MV-4-11 (cell line): ENCODE results near the gene HYDIN.

ENCODE experiments used
- DNase-seq: peaks from one replicate; lab custom pipeline; 2025; lab: John Stamatoyannopoulos, UW

HYDIN gene

DNA sequence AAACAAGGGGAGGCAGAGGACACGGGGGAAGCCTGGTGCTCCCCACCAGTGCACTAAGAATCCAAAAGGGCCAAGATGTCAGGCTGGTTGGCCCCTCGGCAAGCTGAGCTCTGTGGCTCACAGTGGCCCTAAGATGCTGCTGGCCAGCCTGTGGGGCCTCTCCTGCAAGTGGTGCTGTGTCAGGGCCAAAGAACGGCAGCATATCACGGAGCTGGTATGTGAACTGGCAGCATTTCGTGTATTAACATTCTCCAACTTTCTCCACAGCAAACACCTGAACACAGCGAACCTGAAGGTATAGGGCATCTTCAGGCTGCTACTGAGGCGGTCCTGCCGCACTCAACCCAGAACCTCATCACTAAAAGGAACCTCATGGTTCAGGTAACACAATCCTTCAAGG is 464.3 kb downstream of the HYDIN start:
- no peak for DNase-seq

DNA sequence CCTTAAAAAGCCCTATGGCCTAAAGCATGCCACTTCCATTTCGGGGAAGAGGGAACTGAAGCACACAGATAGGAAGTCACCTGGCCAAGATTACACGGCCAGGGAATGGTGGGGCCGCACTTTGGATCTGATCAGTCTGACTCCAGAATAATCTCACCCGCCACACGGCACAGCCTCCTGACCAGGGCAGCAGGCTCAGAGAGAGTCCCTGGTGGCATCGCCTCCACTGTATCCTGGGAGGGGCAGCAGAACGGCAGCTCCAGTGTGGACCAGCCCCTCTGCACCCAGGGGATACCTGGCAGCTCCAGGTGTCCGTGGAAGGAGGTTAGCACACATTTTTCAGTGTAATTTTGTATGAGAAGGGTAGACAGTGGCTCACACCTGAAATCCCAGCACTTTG is 465.0 kb downstream of the HYDIN start:
- no peak for DNase-seq

DNA sequence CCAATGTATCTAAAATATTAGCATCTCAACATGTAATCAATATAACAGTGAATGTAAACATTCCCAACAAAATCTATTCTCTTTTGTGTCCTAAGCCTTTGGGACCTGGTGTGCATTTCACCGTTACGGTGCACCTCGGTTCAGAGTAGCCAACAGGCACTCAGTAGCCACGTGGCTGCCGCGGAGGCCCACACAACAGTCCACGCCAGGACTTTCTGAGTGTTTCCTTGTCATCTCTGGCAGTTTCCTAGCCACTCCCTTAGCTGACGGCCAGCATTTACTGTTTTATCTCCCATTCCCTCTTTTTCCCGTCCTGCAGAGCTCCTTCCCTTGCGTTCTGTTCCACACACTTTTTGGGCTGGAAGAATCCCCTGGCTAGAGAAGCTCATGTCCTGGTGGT is 465.9 kb downstream of the HYDIN start:
- DNase-seq = no peak

DNA sequence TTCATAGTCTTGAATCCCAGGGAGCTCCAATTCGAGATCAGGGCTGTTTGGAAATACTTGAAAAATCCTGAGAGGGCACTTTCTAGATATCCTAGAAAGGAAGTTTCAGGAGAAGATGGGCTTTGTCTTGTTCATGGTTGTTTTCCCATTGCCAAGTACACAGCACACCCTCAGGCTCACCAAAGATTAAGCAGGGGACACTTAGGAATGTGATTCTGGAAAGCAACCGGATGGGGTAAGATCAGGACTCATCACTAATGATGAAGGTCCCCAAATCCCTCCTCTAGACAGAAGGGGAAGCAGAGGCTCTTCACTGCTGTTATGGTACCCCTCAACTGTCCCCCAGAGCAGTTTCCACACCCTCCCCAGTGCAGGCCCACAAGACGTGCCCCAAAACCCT is 470.3 kb downstream of the HYDIN start:
- DNase-seq = no peak

DNA sequence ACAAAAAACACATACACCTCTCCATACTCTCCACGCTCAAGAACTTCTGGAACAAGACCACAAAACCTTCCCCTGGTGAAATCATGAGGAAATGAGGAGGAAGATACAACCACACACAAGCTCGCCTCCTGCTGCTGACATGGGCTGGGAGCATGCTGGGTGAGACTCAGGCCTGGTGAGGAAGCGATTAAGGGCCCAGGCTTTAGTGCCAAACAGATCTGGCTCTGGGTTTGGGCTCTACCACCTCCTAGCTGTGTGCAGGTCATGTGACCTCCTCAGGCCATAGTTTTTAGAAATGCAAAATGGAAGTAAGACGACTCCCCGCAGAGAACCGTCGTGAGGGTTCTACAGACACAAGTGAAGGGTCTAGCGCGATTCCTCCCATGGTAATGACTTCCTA is 470.9 kb downstream of the HYDIN start:
- DNase-seq = peak; percentile 21

DNA sequence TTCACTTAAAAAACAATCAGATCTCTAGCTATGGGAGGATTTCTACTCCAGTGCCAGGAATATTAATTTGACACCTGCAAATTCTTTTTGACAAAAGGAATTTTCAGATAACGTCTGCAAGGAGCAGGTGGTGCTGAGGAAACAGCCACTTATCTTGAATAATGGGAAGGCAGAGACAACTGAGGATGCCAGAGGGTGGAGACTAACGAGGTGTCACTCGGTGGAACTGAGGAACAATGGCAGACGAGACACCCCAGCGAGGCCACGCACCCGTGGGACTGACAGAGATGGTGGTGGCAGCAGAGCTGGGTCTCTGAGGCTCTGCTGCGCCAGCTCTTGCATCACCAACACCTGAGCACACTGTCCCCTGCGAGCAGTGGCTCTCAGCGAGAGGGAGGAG is 471.7 kb downstream of the HYDIN start:
- DNase-seq = no peak
